GM12892 (cell line): ENCODE data around the gene KDM1A.

Source experiments
- DNase-seq: peaks from one replicate; pipeline ENCODE4 v3.0.0; 2011; ENCODE audit not compliant: insufficient read length
- FAIRE-seq: peaks from 2 replicates; lab custom pipeline; 2011; peaks lifted over from hg19 to GRCh38; lab: Jason Lieb, UNC
- POLR2A ChIP-seq: IDR thresholded peaks from 2 replicates; pipeline ENCODE4 v1.6.1; 2011; ENCODE audit warnings: low read depth, low read length, control low read depth
- POLR2AphosphoS5 ChIP-seq: IDR thresholded peaks from 2 replicates; pipeline ENCODE4 v1.6.1; 2011; ENCODE audit warnings: low read depth, low read length, control low read depth
- TAF1 ChIP-seq: IDR thresholded peaks from 2 replicates; pipeline ENCODE4 v1.6.1; 2011; ENCODE audit warnings: low read depth, mild to moderate bottlenecking, control low read depth, low read length, borderline replicate concordance

KDM1A gene

DNA sequence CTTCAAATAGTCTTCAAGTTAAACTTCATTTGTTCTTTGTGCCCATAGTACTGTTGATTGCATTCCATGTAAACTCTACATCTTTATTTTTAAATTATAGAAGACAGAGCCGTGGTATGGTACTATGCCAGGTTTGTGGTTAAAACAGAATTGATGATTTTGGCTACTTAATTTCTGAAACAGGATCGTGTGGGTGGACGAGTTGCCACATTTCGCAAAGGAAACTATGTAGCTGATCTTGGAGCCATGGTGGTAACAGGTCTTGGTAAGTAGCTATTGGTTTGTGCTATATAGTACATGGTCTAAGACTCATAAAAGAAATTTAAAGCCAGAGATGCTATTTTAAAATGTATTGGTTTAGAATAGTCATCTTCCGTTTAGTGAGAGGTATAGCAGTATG, 38.0 kb downstream of the KDM1A start:
- TF ChIP-seq POLR2A (no peak), POLR2AphosphoS5 (no peak), TAF1 (no peak)
- DNase-seq (no peak), FAIRE-seq (no peak)

DNA sequence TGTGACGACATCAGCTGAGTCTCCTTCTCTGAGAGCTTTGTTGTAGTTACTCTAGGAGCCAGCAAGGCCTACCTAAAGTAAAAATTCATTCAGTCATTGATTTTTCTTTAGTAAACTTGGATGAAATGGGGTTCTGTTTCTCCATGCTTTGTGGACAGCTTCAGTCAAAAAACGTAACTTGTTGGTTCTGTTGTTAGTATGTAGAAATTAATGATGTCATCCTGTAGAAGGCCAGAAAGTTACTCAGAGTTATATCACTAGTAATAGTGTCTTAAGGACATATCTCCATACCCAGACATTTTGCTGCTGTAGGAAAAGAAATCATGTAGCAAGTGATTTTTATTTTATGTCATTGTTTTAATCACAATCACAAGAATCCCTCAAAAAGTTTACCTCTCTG, 43.0 kb downstream of the KDM1A start:
- DNase-seq (no peak), FAIRE-seq (no peak)
- TF ChIP-seq TAF1 (no peak), POLR2A (no peak), POLR2AphosphoS5 (no peak)

DNA sequence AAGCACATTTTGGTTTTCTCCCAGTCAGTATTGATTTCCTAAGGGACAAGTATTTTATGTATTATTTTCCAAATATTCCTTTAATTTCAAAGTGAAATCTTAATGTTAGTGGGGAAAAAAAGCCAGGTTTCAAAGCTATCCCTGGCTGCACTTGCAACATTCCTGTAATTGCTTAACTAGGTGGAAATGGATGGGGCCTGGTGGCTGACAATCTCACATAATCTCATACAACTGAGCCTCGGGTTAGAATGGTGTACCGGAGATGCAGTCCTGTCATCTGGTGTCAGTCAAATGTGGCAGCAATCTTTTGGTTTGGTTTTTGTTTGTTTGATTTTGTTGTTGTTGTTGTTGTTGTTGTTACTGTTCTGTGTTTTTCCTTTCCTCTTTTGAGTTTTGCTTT, 46.1 kb downstream of the KDM1A start:
- TF ChIP-seq POLR2AphosphoS5 (no peak), POLR2A (no peak), TAF1 (no peak)
- DNase-seq (no peak), FAIRE-seq (peak; percentile 24)

DNA sequence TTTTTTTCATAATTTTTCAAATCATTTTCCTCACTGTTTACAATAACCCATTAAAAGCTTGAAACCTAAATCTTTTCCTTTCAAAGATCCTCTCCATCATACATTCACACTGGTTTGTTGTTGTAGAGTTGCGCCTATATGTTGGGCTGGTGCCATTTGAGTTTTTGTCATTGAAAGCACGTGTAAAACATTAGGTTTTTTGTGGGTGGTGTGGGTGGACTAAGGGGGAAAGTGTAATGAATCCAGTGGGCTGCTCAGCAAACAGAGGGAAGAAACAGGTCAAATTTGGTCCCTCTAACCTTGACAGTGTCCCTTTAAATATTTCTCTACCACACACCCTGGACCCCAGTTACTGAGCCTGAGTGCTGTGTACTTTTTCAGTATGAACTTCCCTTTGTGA, 46.8 kb downstream of the KDM1A start:
- FAIRE-seq (no peak), DNase-seq (no peak)
- TF ChIP-seq POLR2AphosphoS5 (no peak), TAF1 (no peak), POLR2A (no peak)

DNA sequence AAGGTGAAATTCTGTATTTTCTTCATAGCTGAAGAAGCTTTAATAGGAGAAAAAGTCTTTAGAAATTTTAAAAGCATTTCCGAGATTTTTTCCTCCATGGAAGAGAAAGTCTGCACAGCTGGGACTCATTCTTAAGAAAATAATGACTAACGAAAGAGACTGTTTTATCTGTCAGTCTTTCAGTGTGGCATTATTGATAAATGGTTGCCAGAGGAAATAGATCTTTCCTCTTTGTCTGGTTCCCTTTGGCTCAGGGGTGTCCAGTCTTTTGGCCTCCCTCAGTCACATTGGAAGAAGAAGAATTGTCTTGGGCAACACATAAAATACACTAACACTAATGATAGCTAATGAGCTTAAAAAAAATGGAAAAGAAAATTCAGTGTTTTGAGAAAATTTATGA, 49.9 kb downstream of the KDM1A start:
- no peak for TF ChIP-seq POLR2A
- no peak for TF ChIP-seq POLR2AphosphoS5
- no peak for TF ChIP-seq TAF1
- no peak for FAIRE-seq
- no peak for DNase-seq

DNA sequence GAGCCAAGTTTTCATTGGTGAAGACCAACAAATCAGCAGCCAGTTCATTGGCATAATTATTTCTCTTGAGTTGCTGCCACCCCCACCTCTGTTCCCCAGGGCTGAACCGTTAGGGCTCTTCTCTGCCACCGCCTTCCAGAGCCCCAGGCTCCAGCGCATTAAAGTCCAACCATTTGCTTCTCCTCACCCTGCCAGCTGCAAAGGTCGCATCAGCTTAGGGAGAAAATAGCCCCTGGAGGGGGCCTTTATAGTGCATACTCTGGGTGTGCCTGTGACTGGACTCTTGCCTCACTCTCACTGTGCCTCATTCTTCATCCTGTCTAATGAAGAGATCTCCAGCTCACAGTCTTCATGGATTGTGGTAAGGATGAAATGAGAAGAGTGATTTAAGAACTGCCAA, 50.4 kb downstream of the KDM1A start:
- DNase-seq (no peak), FAIRE-seq (no peak)
- TF ChIP-seq TAF1 (no peak), POLR2AphosphoS5 (no peak), POLR2A (no peak)

DNA sequence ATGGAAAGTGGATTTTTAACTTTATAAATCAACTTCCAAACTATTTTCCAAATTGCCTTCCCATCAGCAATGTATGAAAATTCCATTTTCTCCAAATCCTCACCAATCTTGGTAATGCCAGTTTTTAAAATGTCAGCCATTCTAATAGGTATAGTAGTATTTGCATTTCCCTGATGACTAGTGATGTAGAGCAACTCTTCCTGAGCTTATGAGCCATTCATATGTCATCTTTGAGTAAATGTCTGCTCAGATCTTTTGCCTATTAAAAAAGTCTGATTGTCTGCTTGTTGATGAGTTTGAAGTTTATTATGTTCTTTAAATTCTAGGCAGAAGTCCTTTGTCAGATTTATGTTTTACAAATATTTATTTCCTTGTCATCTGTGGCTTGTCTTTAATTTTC, 54.7 kb downstream of the KDM1A start:
- TF ChIP-seq POLR2A (no peak), TAF1 (no peak), POLR2AphosphoS5 (no peak)
- FAIRE-seq = no peak

DNA sequence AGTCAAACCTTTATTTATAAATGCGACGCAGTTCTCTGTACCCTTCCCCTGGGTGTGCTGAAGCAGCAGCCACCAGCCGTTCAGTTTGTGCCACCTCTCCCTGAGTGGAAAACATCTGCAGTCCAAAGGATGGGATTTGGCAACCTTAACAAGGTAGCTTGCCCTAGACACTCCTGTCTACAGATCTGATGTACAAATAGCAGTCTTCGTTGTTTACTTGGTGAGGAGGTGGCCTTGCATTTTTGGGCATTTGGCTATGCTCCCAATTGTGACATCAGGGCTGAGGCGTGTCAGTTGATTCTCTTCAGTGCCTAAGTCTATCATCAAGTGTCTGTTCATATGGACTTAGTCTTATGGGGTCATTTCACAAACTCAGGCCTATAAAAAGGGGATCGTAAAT, 59.8 kb downstream of the KDM1A start:
- FAIRE-seq (no peak), DNase-seq (no peak)
- TF ChIP-seq POLR2AphosphoS5 (no peak), POLR2A (no peak), TAF1 (no peak)

More for the DNA sequence above, 54.7 kb downstream of the KDM1A start:
- no peak for DNase-seq

DNA sequence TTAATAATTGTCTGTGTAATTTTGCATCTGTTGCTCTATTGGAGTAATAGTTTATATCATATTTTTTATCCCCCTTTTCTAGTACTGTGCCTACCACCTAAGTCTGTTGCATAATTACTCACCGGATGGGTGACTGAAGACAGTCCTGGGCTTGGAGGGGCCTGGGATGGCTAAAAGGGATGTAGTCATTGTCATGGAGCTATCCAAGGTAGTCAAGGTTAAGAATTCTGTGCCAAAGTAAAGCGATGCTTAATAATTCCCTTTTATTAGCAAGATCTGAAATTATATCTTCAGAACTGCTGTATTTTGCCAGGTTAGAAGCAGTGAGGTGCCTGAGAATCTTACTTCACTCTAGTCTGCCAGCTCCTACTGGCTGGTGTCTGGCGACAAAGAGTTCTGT, 61.6 kb downstream of the KDM1A start:
- TF ChIP-seq POLR2A (no peak), TAF1 (no peak)
- FAIRE-seq (no peak), DNase-seq (no peak)

DNA sequence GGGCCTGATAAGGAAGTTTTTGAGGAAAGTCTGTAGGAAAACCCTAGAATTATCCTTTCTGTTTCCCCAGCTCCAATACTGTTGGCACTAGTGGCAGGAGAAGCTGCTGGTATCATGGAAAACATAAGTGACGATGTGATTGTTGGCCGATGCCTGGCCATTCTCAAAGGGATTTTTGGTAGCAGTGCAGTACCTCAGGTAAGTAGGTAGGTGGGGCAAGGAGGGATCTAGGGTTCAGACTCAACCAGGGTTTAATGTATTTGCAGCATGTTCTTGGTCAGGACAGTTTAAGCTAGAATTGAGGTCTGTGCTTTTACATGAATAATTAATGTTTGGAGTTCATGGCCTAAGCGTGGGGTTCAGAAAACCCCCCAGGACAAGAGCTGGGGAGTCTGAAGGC, 62.1 kb downstream of the KDM1A start:
- DNase-seq = no peak
- peak; percentile 36 for FAIRE-seq
- no peak for TF ChIP-seq POLR2A
- TF ChIP-seq POLR2AphosphoS5 = no peak
- TF ChIP-seq TAF1 = no peak

DNA sequence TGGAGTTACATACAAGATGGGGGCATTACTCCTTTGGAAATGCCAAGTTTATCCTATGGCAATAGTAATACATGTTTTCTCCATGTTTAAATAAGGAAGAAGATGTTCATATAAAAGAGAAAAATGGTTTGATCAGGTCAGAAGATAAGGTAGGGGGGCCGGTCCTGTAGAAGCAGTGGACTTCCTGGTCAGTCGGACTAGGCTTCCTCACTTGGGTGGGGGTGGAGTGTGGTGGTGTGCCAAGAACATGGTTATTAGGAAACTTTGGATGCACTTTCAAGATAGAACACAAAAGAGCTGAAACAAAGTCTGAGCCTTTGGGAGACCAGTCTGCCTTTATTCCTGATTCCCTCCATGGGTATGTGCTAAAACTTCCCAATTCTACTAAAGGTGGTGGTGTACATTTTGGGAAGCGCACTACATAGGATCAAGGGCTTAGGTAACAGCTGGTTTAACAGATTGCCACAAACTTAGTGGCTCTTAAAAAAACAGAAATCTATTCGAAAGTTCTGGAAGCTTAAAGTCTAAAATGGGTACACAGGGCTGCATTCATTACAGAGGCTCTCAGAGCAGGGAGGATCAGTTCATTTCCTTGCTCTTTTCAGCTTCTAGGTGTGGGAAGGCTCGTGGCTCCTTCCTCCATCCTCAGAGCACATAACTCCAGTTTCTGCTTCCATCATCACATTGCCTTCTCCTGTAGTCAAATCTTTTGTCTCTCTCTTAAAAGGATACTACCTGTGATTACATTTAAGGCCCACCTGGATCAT, 64.6 kb downstream of the KDM1A start:
- FAIRE-seq = no peak
- no peak for TF ChIP-seq POLR2AphosphoS5
- no peak for TF ChIP-seq POLR2A
- TF ChIP-seq TAF1 = no peak

DNA sequence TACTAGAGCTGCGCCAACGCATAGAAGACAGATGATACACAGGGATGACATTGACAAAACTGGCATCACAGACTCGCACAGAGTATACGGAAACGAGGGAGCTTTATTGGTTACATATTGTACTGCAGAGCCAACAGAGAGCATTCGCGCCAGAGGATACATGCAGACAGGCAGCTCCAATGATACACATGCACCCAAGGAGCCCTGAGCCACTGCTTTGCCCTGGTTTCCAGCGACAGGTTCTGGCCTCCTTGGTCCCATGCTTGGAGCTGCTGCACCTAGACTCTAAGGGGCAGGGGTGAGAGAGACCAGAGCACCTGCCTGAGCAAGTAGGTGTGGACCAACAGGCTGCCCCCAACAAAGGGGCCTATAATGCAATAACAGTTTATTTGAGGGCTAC, 65.6 kb downstream of the KDM1A start:
- FAIRE-seq (no peak), DNase-seq (no peak)
- TF ChIP-seq TAF1 (no peak), POLR2A (no peak), POLR2AphosphoS5 (no peak)

More for the DNA sequence above, 64.6 kb downstream of the KDM1A start:
- DNase-seq = no peak
